ENCODE results near the gene PLCL1.

DNA sequence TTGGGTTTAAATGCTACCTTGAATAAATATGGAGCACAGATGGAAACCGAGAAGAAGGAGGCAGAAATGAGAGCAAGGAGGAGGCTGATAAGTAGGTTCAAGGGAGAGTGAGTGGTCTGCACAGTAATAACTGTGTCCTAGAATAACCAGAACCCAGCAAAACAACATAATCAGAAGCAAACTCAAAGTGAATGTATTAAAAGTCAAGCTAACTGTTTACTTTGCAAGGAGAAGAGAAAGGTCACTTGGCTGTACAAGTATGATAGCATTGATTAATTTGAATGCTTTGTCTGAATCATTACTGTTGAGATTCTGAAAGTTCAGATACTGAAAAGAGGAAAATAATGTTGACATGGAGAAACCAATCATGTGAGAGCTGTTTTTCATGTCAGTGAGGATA lies 258.8 kb downstream of the PLCL1 start:
- TF ChIP-seq POLR2AphosphoS5 (IDR thresholded peaks at IDR 0.05), result no peak
- TF ChIP-seq, protein P1, sequence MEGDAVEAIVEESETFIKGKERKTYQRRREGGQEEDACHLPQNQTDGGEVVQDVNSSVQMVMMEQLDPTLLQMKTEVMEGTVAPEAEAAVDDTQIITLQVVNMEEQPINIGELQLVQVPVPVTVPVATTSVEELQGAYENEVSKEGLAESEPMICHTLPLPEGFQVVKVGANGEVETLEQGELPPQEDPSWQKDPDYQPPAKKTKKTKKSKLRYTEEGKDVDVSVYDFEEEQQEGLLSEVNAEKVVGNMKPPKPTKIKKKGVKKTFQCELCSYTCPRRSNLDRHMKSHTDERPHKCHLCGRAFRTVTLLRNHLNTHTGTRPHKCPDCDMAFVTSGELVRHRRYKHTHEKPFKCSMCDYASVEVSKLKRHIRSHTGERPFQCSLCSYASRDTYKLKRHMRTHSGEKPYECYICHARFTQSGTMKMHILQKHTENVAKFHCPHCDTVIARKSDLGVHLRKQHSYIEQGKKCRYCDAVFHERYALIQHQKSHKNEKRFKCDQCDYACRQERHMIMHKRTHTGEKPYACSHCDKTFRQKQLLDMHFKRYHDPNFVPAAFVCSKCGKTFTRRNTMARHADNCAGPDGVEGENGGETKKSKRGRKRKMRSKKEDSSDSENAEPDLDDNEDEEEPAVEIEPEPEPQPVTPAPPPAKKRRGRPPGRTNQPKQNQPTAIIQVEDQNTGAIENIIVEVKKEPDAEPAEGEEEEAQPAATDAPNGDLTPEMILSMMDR (IDR thresholded peaks at IDR 0.05), result no peak
- TF ChIP-seq POLR2A (IDR thresholded peaks at IDR 0.05), result no peak

Measured in breast epithelium (tissue), 3 donors.